H1 (cell line): Measurements from ENCODE around the gene GTF3C5.

Experiments used
- CHD2 ChIP-seq: IDR thresholded peaks from 2 replicates; pipeline ENCODE4 v1.6.1; 2012; ENCODE audit warnings: low read length, improper control_type of control experiment
- GTF2F1 ChIP-seq: IDR thresholded peaks from 2 replicates; pipeline ENCODE4 v1.6.1; 2012; ENCODE audit warnings: low read depth, low read length, improper control_type of control experiment, borderline replicate concordance
- NRF1 ChIP-seq: IDR thresholded peaks from 2 replicates; pipeline ENCODE4 v1.6.1; 2011; ENCODE audit warnings: mild to moderate bottlenecking, low read depth, low read length, improper control_type of control experiment
- POLR2AphosphoS5 ChIP-seq: IDR thresholded peaks from 2 replicates; pipeline ENCODE4 v1.6.1; 2011; ENCODE audit warnings: low read depth, low read length
- SP1 ChIP-seq: IDR thresholded peaks from 2 replicates; pipeline ENCODE4 v1.6.1; 2011; ENCODE audit warnings: low read depth, low read length
- TAF1 ChIP-seq: IDR thresholded peaks from 2 replicates; pipeline ENCODE4 v1.6.1; 2011; ENCODE audit warnings: mild to moderate bottlenecking, low read depth, low read length
- TF ChIP-seq, protein P1 (sequence below), 3 experiments: IDR thresholded peaks; 1 replicate in 2 of 3; 2 replicates in 1 of 3; pipeline versions ENCODE4 v1.5.1 to v1.6.1; 2011; ENCODE audit warnings: low read length in 3 of 3, mild to moderate bottlenecking in 3 of 3, inconsistent platforms in 2 of 3, low read depth in 1 of 3, moderate library complexity in 1 of 3; ENCODE audit not compliant: insufficient read depth in 1 of 3; ENCODE audit errors: control extremely low read depth in 1 of 3

DNA sequence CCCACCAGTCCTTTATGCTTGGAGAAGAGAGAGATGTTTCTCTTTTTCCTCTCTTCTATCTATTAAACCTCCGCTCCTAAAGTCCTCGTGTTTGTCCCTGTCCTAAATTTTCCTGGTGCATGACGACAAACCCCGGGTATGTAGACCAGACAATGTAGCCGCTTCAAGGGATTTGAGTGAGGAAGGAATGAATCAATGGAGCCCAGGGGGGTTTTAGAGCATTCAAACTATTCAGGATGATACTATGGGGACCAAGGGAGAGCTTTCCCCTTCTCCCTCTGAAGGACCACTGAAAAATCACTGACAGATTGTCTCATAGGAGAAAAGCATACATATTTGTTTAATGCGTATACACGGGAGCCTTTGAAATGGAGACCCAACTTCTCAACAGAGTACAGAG lies 49.4 kb downstream of the GTF3C5 start:
- TF ChIP-seq GTF2F1 (no peak), CHD2 (no peak), POLR2AphosphoS5 (no peak), TAF1 (no peak), SP1 (no peak), NRF1 (no peak)
- TF ChIP-seq, protein P1, sequence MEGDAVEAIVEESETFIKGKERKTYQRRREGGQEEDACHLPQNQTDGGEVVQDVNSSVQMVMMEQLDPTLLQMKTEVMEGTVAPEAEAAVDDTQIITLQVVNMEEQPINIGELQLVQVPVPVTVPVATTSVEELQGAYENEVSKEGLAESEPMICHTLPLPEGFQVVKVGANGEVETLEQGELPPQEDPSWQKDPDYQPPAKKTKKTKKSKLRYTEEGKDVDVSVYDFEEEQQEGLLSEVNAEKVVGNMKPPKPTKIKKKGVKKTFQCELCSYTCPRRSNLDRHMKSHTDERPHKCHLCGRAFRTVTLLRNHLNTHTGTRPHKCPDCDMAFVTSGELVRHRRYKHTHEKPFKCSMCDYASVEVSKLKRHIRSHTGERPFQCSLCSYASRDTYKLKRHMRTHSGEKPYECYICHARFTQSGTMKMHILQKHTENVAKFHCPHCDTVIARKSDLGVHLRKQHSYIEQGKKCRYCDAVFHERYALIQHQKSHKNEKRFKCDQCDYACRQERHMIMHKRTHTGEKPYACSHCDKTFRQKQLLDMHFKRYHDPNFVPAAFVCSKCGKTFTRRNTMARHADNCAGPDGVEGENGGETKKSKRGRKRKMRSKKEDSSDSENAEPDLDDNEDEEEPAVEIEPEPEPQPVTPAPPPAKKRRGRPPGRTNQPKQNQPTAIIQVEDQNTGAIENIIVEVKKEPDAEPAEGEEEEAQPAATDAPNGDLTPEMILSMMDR (IDR thresholded peaks at IDR 0.05; ENCODE audit: control extremely low read depth in 1 of 3, insufficient read depth in 1 of 3, low read depth in 1 of 3, low read length in 3 of 3), result no peak
